Measurements from ENCODE around the gene TMEM156.
"Not testable (repeated sequence)": the region's sequence is repeated elsewhere in the genome, so short reads cannot be mapped to it uniquely, and the experiment has no call there.

Gene TMEM156

GRCh38 chr4:39043058-39043860 lies 11.1 kb upstream of the TMEM156 start:
- DNase-seq, result no peak

DNA sequence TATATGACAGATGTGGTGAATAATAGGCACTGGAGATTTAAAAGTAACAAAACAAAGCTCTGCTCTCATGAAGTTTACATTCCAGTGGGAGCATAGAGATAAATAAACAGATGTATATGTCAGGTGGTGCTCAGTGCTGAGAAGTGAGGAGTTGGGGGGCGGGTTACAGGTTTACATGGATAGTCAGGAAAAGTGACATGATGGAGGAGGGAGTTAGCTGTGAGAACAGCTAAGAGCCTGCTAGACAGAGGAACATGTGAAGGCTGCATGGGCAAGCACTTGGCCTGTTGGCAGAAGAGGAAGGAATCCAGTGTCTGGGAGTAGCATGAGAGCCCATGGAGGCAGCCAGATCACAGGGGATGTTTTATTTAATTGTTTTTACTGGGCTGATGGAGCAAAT lies 10.2 kb upstream of the TMEM156 start:
- no peak for DNase-seq

DNA sequence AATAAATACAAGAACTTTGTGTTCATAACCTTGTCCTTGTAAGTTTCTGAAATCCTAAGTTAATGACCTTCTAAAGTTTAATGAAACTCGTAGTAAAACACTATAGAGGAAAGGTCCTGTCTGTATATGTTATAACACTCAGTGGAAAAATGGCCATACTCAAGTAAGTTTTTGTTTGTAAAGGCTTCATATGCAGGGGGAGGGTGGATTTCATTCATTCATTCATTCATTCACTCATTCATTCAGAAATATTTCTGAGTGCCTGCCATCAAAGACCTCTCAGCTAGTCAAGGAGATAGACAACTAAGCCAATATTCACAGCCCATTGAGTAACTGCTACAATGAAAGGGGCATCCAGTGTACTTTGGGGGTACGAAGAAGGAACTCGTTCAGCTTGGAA lies 6.9 kb upstream of the TMEM156 start:
- no peak for DNase-seq

DNA sequence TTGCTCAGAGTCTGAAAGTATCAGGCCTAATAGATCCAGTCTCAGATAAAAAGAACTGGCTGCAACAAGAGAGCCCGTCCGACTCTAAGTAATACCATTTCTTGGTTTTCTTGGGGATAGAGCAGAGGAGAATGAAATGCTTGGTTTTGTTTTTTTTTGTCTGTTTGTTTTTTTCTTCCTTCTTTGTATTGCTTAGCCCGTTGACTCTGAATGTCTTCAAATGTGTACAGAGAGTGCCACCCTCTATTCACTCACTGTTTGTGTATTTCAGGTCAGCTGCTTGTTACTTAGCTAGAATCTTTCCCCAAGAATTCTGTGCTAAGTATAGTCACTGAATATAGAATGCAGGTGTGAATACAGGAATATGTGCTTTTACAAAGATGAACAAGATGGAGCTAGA lies 5.7 kb upstream of the TMEM156 start:
- DNase-seq, result no peak

DNA sequence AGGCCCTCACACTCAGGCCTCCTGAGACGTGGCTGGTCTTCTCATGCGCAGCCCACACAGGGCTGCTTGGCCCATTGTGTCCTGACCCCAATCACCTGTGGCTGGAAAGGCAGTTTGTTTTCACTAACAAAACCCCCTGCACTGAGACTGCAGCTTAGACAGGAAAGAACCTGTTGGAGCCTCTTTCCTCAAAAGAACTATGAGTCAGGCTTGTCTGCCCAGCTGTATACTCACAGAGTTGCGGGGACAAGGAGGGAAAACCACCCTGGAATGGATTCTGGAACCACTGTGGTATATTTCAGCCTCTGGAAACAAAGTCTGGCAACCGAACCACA lies 5.2 kb upstream of the TMEM156 start:
- no peak for DNase-seq

- no peak for DNase-seq
These were observed 4.0 kb upstream of the TMEM156 start for GRCh38 chr4:39036172-39036571.

GRCh38 chr4:39031590-39032020 lies 604 bp downstream of the TMEM156 start:
- DNase-seq, result not testable (repeated sequence)

DNA sequence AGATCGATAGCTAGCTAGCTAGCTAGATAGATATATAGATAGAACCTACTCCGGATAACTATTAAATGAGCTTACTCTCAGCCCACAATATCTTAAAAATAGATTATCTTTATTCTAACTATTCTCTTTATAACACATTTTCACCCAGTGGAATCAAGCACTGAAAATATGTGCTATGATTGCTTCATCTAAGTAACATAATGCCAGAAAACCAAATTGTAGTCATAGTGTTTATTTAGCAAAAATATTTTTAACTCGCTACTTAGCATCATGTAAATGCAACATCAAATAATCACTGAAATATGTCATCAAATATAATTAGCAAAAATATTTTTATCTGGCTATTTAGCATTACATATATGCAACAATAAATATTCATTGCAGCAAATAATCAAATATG lies 1.5 kb downstream of the TMEM156 start:
- no peak for DNase-seq

DNA sequence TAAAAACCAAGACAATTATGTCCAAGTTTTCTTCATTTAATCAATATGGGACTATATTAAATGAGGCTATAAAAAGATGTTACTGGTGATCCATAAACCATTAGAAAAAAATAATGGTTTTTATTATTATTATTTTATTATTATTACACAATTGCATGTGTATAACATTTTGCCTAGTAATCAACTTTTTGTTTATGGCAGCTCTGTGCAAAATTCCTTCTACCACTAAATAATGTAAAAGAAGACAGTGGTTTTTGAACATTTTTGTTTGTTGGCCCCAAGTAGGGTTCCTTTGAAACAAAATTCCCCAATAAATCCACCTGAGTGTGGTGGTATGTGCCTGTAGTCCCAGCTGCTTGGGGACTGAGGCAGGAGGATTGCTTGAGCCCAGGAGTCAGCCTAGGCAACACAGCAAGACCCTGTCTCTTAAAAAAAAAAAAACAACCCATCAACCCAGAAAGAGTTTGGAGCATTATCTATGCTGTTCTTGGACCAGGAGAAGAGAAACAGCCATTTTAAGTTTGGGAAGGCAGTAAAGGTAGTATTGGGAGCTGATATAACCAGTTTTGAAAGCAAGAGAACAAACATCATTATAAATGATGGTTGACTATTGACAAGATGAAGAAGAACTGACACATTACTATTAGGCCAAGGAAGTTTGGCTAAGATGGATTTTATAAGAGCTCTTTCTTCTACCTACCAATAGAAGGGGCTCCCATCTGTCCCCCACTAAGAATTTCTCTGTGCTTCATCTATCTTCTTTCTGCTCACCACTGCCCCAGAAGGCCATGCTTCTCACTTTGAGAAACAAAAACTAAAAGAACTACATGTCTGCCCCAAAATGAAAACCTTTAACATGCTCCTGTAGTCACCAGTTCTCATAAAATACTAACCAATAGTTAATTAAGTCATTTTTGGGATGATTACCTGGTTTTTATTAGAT lies 2.2 kb downstream of the TMEM156 start:
- DNase-seq, result no peak

GRCh38 chr4:39026096-39026495 lies 6.1 kb downstream of the TMEM156 start:
- DNase-seq, result no peak

DNA sequence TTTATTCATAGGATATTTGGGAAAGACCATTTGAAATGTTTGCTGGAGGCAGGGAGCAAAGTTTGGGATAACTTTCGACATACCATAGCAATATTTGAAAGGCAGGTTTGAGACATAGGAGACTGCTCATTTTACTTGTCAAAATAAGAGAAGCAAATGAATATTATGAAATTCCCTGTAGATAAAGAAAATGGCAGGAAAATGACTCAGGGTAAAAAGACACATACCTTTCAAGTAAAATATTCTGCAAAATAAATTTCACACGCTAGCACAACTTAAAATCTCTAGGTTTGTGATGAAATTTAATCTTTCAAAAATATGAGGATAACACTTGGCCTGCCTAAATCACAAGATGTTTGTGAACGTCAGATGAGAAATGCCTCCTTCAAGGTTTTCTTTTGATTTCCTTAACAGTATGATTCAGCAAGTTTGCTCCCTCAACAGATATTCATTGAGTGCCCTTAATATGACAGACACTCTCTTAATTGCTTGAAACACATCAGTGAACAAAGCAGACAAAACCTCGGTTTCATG lies 6.6 kb downstream of the TMEM156 start:
- no peak for DNase-seq

GRCh38 chr4:39024311-39024865 lies 7.8 kb downstream of the TMEM156 start:
- no peak for DNase-seq

DNA sequence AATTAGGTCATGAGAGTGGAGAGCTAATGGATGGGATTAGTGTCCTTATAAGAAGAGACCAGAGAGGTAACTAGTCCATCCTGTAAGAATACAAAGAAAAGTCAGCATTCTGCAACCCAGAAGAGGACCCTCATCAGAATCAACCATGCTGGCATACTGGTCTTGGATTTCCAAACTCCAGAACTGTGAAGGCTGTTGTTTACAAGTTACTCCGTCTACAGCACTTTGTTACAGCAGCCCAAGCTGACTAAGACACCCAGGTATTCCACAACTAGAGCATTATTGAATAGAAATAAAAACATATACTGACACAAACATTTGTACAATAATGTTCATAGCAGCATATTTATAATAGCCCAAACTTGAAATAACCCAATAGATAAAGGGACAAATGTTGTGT lies 9.2 kb downstream of the TMEM156 start:
- no peak for DNase-seq

GRCh38 chr4:39022241-39022640 lies 10.0 kb downstream of the TMEM156 start:
- no peak for DNase-seq

GRCh38 chr4:39021631-39022030 lies 10.6 kb downstream of the TMEM156 start:
- no peak for DNase-seq

DNA sequence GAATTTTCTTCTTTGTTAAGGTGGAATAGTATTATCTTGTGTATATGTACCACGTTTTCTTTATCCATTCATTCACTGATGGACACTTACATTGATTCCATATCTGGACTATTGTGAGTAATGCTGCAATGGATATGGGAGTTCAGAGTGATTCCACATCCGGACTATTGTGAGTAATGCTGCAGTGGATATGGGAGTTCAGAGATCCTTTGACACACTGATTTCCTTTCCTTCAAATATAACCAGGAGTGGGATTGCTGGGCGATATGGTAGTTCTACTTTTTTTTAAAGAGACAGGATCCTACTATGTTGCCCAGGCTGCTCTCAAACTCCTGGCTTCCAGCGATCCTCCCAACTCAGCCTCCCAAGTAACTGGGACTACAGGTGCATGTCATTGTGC lies 12.1 kb downstream of the TMEM156 start:
- DNase-seq, result no peak

GRCh38 chr4:39014028-39014427 lies 18.2 kb downstream of the TMEM156 start:
- no peak for DNase-seq

DNA sequence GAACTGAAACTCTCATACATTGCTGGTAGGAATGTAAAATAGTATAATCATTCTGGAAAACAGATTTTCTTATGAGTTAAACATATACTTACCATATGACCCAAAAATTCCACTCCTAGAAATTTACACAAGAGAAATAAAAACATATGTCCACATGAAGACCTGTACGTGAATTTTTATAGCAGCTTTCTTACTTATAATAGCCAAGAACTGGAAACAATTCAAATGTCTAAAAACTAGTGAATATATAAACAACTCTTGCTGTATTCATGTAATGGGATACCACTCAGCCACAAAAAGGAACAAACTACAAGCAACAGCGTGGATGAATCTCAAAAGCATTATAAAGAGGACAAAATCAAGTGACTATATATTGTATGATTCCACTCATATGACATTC lies 27.5 kb downstream of the TMEM156 start:
- DNase-seq, result no peak

- DNase-seq, result not testable (repeated sequence)
These were observed 30.2 kb downstream of the TMEM156 start for GRCh38 chr4:39002058-39002457.

DNA sequence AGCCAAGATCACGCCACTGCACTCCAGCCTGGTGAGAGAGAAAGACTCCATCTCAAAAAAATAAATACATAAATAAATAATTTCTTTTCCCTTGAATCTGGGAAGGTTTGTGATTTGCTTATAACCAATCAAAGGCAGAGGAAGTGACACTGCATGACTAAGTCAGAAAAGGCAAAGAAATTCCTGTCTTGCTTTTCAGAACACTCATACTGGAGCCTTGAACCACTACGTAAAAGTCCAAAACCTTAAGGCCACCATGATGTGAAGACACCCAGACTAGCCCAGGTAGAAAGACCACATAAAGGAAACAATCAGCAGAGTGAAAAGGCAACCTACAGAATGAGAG lies 36.6 kb downstream of the TMEM156 start:
- DNase-seq, result no peak

DNA sequence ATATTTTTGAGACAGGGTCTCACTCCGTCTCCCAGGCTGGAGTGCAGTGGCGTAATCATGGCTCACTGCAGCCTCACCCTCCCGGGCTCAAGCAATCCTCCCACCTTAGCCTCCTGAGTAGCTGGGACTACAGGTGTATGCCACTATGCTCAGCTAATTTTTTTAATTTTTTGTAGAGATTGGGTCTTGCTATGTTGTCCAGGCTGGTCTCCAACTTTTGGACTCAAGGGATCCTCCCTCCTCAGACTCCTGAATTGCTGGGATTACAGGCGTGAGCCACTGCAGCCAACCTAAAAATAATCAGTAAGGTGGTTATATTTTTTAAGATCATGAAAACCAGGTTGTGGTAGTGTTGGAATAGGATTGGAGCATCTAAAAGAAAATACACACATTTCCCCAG lies 38.1 kb downstream of the TMEM156 start:
- DNase-seq, result no peak

DNA sequence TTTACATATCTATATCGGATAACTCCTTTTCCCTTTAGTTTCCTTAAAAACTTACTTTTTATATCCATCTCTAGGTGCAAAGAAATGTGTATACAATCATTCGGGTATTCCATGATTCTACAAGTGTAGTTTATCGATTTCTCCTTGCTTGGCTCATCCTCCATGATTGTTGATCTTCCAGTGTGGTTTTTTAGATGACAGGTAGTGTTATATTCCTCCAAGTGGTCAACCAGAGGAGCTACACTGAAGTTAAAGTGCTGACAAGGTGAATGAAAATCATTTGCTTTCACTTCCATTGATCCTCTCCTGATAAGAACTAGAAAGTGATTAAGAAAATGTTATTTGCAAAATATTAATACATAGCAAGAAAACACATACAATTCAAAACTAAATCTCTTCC lies 38.5 kb downstream of the TMEM156 start:
- DNase-seq, result no peak

GRCh38 chr4:38990241-38990640 lies 42.0 kb downstream of the TMEM156 start:
- no peak for DNase-seq

GRCh38 chr4:38989487-38989886 lies 42.7 kb downstream of the TMEM156 start:
- no peak for DNase-seq
